CD4-positive, alpha-beta T cell treated with Interleukin-1 beta for 1 hour (primary cell): Measurements from ENCODE around the gene AP3S1.
"Not testable (repeated sequence)": the region's sequence is repeated elsewhere in the genome, so short reads cannot be mapped to it uniquely, and the experiment has no call there.

Source experiments
- DNase-seq, 2 donors: peaks; one replicate each; pipeline ENCODE4 v3.0.0-alpha.2; 2020 to 2022

The AP3S1 gene

GRCh38 chr5:115841382-115842088 is at the start of gene AP3S1, which contains the start of gene ATG12:
TSS of gene AP3S1 (plus strand) at chr5:115841935. CDS start at chr5:115842038, 103 bp downstream.
TSS of gene ATG12 (minus strand) at chr5:115841565. CDS start at chr5:115841552, 13 bp downstream.
- DNase-seq: peak; percentile 90 to 91

- no peak for DNase-seq
Observed at GRCh38 chr5:115795700-115796099, 46.0 kb upstream of the AP3S1 start.

DNA sequence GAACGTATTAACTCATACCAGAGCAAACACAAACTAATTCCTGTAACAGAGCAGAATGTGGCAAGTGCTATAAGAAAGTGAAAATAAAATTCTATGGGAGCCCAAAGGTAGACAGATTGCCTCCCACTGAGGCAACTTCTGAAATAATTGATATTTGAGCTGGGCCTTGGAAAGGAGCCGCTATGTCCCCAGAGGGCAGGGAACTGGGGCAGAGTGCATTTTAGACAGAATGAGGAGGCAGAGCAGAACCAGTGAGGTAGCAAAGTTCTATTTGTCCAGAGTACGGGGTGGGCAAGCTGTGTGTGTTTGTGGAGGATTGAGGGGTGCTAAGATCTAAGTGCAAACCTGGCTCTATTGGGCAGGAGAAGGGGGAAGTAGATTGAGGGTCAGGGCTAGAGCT is 45.1 kb upstream of the AP3S1 start:
- no peak for DNase-seq

DNA sequence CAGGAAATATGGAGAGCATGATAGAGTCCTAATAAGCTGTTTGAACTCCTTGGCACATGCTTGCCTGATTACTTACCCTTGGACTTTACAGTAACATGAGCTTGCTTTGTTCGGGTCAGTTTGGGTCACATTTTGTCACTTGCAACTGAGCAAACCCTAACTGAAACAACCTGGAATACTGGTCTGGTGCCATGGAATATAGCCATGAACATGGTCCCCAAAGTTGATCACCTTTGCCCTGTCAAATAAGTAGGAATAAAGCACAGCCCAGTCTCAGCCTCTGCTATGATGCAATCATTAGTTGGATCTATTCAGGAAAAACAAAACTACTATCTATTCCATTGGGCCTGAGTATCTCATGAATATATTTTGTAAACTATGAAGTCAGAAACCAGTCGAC is 43.5 kb upstream of the AP3S1 start:
- no peak for DNase-seq

DNA sequence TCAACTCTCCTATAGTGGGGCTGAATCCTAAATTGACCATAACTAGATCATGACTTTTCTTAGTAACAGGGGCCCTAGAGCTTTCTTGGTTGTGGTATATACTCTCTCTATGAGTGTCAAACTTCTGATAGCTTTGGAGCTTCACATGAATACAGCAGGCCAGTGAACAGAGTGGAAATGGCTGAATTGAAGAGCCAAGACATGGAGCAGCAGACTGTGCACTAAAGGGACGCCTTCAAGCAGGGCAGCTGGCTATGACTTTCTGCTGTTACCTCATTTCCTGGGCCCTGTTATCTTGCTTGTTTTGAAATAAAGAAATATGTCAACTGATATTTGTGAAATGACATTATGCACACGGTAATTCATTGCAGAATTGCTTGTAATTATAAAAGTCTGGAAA is 41.6 kb upstream of the AP3S1 start:
- no peak for DNase-seq

- no peak for DNase-seq
Observed at GRCh38 chr5:115801152-115801551, 40.6 kb upstream of the AP3S1 start.

DNA sequence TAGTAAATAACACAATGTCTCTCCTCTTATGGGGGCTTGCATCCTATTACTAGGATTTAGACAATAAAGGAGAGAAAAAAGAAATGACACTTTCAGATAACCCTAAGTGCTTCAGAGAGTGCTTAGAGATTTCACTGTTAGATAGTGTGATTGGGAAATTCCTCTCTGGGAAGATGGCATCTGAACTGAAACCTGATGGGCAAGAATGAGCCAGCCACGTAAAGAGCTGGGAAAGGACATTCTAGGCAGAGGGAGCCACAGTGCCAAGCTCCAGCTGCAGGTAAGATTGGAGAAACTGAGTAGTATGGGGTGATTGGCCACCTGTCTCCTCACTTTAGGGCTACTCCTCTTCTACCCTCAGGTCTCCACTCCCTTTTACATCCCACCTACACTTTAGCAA is 39.8 kb upstream of the AP3S1 start:
- DNase-seq: no peak

DNA sequence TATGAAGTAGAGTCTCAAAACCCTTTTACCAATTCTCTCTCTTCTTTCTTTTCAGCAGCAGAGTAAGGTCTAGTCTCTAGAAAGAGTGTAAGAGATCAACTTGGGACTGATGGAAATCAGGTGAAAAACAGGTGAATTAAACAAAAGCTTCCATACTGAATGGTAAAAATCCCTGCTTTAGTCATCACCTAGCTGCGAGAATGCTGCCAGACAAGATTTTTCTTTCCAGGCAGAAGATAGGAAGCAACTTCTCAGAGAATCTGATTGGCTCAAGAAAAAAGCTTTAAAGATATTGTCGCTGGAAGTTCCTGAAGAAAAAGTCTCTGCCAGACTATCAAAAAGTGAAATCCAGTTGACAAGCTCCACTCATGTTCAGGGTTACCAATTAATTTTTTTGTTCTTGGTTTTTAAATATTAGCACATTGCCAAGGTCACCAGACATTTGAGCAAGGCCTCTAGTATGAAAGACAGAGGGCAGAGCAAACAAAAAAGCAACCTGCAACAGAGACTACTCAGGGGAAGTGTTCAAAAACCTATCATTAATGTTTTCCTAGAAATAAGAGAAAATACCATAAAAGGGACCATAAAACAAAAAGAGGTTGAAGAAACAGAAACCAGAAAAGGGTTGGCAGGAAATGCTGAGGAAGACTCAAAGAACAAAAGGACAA is 34.6 kb upstream of the AP3S1 start:
- DNase-seq: no peak

GRCh38 chr5:115807654-115808052 is 34.1 kb upstream of the AP3S1 start:
- DNase-seq: no peak

- not testable (repeated sequence) for DNase-seq
Observed at GRCh38 chr5:115808066-115808465, 33.7 kb upstream of the AP3S1 start.

- DNase-seq: no peak
Observed at GRCh38 chr5:115809946-115810345, 31.8 kb upstream of the AP3S1 start.

DNA sequence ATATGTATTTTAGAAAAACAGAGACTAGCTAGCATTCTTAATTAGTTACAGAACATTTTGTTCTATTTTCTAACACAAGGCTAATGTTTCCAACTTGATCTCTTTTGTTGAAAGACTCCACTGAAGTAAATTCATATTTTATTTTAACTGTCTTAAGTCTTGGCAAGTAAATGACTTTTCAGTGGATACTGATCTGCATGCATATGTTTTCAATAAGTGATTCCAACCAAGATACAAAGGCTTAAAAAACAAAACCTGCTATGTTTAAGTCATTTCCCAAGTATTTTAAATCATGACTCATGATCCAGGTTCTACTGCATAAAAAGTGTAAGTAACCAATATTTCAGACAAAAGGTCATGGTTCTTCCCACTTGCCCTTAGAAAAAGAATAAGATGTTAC is 31.0 kb upstream of the AP3S1 start:
- DNase-seq: no peak

- no peak for DNase-seq
Observed at GRCh38 chr5:115811406-115811805, 30.3 kb upstream of the AP3S1 start.

GRCh38 chr5:115812372-115812771 is 29.4 kb upstream of the AP3S1 start:
- DNase-seq: no peak

GRCh38 chr5:115813719-115814118 is 28.0 kb upstream of the AP3S1 start:
- DNase-seq: no peak

- no peak for DNase-seq
Observed at GRCh38 chr5:115815006-115815692, 26.6 kb upstream of the AP3S1 start.

DNA sequence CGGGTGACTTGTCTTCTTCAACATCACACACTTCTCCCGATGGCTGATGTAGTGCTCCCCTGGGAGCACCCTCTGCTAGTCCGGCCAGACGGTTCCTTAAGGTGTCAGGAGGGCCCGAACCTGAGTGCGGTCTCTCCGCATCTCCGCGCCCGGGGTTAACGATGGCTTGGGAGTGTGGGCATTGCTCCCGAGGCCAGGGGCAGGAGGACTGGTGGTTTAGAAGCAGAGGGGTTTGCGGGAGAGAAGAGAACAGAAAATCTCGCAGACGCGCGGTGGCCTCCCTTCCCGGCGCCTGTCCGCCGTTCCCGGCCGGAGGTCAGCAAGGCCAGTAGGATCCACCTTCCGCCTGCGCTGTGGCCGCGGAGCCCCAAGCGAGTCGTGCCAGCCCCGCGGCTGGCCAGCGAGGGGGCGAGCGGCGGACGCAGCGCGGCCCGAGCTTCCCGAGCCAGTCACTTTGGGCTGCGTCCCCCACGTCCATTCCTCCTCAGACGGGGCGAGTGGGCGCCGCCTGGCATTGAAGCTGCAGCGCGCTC is 26.0 kb upstream of the AP3S1 start:
- no peak for DNase-seq

DNA sequence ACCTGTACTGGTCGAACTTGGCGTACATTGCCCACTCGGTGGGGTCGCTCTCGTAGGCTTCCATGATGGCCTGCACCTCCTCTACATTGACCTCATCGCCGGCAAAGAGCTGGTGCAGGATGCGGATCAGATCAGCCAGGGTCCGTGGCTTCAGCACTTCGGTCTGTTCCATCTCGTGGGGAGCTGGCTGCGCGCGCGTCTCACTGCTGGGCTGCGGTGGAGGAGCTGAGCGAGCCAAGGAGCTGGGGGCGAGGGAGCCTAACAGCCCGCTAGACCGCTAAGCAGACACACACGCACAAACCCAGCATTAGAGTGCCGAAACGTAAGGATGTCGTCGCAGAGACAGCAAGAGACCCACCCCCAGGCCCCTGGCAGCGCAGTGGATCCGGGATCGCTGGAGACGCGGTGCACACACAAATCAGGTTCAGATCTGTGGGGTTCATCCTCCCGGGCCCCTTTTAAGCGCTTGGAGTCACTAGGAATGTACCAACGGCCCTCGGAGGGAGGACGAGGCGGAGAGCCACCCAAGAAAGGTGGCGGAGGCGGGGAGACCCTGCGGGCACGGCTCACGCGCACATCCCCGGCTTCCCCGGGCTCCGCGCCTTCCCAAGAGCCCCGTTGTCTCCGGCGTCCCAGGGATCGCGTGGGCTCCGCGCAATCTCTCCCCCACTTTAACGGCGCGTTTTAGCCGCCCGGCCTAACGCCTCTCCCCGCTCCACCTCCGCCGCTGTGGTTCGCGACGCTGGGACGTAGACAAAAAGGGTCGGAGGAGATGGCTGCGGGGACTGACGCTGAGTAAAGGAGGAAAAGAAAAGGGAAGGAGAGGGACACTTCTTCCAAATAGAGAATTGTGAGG is 25.3 kb upstream of the AP3S1 start, which contains the start of gene CDO1:
TSS of gene CDO1 (minus strand) at position 434 of the 856 bp plus-strand sequence. CDS start at position 172, 262 bp downstream.
- DNase-seq: no peak

DNA sequence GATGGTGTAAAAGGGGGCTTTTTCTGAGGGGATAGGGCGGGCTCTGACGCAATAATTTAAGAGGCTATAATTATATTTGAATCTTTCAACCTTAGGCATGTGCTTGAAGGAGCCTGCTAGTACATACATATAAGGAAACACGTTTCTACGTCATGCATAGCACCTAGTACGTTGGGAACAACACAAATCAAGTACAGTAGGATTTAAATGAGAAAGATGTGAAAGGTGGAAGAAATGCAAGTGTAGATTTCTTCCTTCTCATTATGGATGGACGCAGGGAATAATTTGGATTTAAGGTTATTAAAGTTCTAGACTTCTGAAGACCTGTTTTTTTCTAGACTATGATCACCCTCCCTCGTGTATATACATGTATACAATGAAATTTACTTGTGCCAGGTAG is 24.3 kb upstream of the AP3S1 start:
- no peak for DNase-seq

DNA sequence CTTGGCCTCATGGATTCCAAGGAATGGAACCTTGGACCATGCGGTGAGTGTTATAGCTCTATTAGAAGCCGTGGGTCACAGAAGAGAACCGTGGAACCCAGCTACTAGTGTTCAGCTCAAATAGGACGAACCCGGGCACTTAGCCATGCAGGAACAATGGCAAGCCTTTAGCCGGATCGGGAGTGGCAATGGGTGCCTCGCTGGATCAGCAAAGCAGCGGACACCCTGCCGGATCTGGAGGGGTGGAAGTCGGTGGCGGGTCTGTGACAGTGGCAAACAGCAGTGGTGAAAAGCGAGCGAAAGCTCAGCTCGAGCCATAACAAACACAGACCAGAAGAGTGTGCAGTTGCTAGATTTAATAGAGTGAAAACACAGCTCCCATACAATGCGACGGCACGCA is 22.9 kb upstream of the AP3S1 start:
- DNase-seq: no peak

GRCh38 chr5:115820846-115821245 is 20.9 kb upstream of the AP3S1 start:
- DNase-seq: no peak

DNA sequence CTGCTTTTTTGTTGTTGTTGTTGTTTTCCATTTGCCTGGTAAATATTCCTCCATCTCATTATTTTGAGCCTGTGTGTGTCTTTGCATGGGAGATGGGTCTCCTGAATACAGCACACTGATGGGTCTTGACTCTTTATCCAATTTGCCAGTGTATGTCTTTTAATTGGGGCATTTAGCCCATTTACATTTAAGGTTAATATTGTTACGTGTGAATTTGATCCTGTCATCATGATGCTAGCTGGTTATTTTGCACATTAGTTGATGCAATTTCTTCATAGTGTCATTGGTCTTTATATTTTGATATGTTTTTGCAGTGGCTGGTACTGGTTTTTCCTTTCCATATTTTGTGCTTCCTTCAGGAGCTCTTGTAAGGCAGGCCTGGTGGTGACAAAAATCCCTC is 16.8 kb upstream of the AP3S1 start:
- DNase-seq: not testable (repeated sequence)

DNA sequence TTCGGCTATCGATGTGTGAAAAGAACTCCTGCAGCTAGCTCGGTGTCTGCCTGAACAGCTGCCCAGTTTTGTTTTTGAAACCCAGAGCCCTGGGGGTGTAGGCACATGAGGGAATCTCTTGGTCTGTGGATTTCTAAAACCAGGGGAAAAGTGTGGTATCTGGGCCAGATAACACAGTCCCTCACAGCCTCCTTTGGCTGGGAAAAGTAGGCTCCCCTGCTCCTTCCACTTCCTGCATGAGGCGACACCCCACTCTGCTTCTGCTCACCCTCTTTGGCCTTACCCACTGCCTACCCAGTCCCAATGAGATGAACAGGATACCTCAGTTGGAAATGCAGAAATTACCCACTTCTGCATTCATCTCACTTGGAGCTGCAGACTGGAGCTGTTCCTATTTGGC is 15.8 kb upstream of the AP3S1 start:
- DNase-seq: no peak
